HL-60 (cell line): Measurements from ENCODE around the gene PIP5K1B.

Experiments
- CTCF ChIP-seq: IDR thresholded peaks from one replicate; pipeline ENCODE4 v1.5.1; 2011; ENCODE audit warnings: low read length, control low read depth, inconsistent platforms; ENCODE audit not compliant: insufficient read depth
- GABPA ChIP-seq: IDR thresholded peaks from 2 replicates; pipeline ENCODE4 v1.6.1; 2012; ENCODE audit warnings: low read depth
- POLR2AphosphoS5 ChIP-seq: IDR thresholded peaks from 2 replicates; pipeline ENCODE4 v1.6.1; 2012; ENCODE audit warnings: low read depth
- REST ChIP-seq: IDR thresholded peaks from 2 replicates; pipeline ENCODE4 v1.6.1; 2012; ENCODE audit warnings: low read depth; ENCODE audit not compliant: insufficient replicate concordance
- SPI1 ChIP-seq: IDR thresholded peaks from 2 replicates; pipeline ENCODE4 v1.6.1; 2012; ENCODE audit warnings: low read depth, mild to moderate bottlenecking, borderline replicate concordance

- no peak for TF ChIP-seq CTCF
- no peak for TF ChIP-seq GABPA
- TF ChIP-seq POLR2AphosphoS5 = no peak
- TF ChIP-seq REST = no peak
- no peak for TF ChIP-seq SPI1
These were observed 262.8 kb downstream of the PIP5K1B start for GRCh38 chr9:68967800-68968199.
